ENCODE measurements around the gene BBS9. TPM values are rescaled to one million over a fixed set of nuclear protein-coding genes. Genes with fewer than 3 reads are reported as not detected.

The BBS9 gene
- total RNA-seq, 1 experiment from 2014 or later, result 26.4 TPM

- Histone ChIP-seq H3T11ph (ENCODE audit: low read length) (no peak overlapping the region), H3K14ac (ENCODE audit: insufficient read depth, low read length) (no peak overlapping the region), H3K27me3 (ENCODE audit: insufficient read depth, low read length) (no peaks in the 10 kb centered on the region), H4K8ac (replicated peaks; ENCODE audit: insufficient read length, low read depth, low read length) (no peak overlapping the region), H4K5ac (ENCODE audit: insufficient read length, low read depth, low read length) (no peak overlapping the region), H3K4ac (ENCODE audit: low read depth, low read length) (no peak overlapping the region), H4K91ac (ENCODE audit: insufficient read length, low read depth, low read length) (no peak overlapping the region), H2BK120ac (ENCODE audit: low read depth, low read length, poor library complexity, severe bottlenecking) (no peak overlapping the region), H4K20me1 (ENCODE audit: control insufficient read depth, insufficient read depth, insufficient read length) (no peaks in the 10 kb centered on the region), H3K27ac (ENCODE audit: insufficient read length, low read depth, low read length) (no peak overlapping the region), H3K9ac (ENCODE audit: extremely low read depth, insufficient read length, low read length) (no peak overlapping the region), H2AK5ac (ENCODE audit: insufficient read length, low read length) (no peak overlapping the region), H2BK12ac (ENCODE audit: insufficient read length, low read depth, low read length) (no peak overlapping the region), H2BK20ac (ENCODE audit: low read depth, low read length, poor library complexity, severe bottlenecking) (no peak overlapping the region), H3K4me2 (ENCODE audit: insufficient read depth, insufficient read length, low read length) (no peak overlapping the region), H3K23ac (ENCODE audit: insufficient read length, low read depth, low read length) (no peak overlapping the region), H3K18ac (ENCODE audit: insufficient read length, low read depth, low read length) (no peak overlapping the region), H3K9me3 (ENCODE audit: control insufficient read depth, low read depth, low read length) (no peaks in the 10 kb centered on the region), H3K79me1 (ENCODE audit: insufficient read depth, low read depth, low read length, poor library complexity, severe bottlenecking) (no peaks in the 10 kb centered on the region), H2AFZ (ENCODE audit: low read length) (no peak overlapping the region), H3K23me2 (ENCODE audit: insufficient read length, low read depth, low read length, poor library complexity, severe bottlenecking) (no peaks in the 10 kb centered on the region), H2BK5ac (ENCODE audit: insufficient read length, low read length) (no peak overlapping the region), H3K79me2 (ENCODE audit: insufficient read depth, low read length) (no peaks in the 10 kb centered on the region), H2BK15ac (ENCODE audit: low read depth, low read length) (no peak overlapping the region), H3K4me1 (ENCODE audit: insufficient read depth, low read length) (no peaks in the 10 kb centered on the region), H3K56ac (ENCODE audit: insufficient read length, low read depth, low read length) (no peak overlapping the region)
- Mint-ChIP-seq H3K4me1 (peaks cover 5 to 10% of the 10 kb centered on the region in 2 experiments; a peak in 2 of 4 replicates), H3K36me3 (ENCODE audit: insufficient read depth in 1 of 3, low read depth in 3 of 3) (peaks cover 2 to 10% (median 9%) of the 10 kb centered on the region in 3 experiments; a peak in 4 of 7 replicates), H3K27ac (no peak overlapping the region), H3K4me3 (no peak overlapping the region), H3K9me3 (peaks cover 3 to 4% of the 10 kb centered on the region in 2 experiments; a peak in 2 of 5 replicates), H3K27me3 (ENCODE audit: low read depth) (no peaks in the 10 kb centered on the region)
- TF ChIP-seq, protein P1, sequence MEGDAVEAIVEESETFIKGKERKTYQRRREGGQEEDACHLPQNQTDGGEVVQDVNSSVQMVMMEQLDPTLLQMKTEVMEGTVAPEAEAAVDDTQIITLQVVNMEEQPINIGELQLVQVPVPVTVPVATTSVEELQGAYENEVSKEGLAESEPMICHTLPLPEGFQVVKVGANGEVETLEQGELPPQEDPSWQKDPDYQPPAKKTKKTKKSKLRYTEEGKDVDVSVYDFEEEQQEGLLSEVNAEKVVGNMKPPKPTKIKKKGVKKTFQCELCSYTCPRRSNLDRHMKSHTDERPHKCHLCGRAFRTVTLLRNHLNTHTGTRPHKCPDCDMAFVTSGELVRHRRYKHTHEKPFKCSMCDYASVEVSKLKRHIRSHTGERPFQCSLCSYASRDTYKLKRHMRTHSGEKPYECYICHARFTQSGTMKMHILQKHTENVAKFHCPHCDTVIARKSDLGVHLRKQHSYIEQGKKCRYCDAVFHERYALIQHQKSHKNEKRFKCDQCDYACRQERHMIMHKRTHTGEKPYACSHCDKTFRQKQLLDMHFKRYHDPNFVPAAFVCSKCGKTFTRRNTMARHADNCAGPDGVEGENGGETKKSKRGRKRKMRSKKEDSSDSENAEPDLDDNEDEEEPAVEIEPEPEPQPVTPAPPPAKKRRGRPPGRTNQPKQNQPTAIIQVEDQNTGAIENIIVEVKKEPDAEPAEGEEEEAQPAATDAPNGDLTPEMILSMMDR (conservative IDR thresholded peaks at IDR 0.05), result no peak
- DNase-seq, result no peak
These were observed 515.1 kb downstream of the BBS9 start for GRCh38 chr7:33644489-33644888.
